ENCODE results near the gene PFKFB4.

The PFKFB4 gene

DNA sequence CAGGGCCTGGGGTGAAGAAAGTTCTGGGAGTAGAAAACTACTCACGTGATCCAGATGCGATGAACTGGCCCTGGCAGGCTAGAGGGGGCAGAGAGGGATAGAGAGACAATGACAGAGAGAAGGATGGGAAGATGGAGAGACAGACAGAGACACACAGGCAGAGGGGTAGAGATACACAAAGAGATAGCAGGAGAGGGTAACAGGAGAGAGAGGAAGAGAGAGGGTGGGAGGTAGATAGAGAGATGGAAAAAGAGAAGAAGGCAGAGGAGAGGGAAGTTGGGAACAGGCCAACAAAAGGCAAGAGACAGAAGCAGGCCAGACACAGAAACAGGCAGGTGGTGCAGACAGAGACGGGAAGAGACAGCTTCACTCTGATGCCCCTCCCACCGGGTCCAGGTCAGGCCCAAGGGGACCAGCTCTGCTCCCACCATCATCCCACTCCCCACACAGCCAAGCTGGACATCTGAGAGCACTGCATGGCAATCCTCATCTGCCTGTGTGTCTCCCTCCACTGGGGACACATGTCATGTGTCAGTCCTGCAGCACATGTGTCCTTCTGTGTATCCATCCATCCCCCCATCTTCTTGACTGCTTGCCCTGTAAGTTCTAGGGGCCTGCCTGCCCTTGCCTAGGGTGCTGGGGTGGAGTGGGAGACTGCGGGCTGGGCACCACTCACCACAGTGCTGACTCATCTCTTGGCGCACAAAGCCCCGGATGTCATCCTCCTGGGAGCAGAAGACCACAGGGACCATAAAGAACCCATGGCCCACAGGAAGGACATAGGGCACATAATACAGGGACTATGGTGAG lies 9.2 kb upstream of the PFKFB4 start:
- no peak overlapping the region for H3K9ac ChIP-seq (ENCODE audit: insufficient read length)
- H3K27ac ChIP-seq, result no peak overlapping the region
- H3K9me3 ChIP-seq (ENCODE audit: low read depth, low read length), result no peaks in the 10 kb centered on the region
- H3K36me3 ChIP-seq (ENCODE audit: insufficient read depth, low read length), result no peaks in the 10 kb centered on the region
- no peak for DNase-seq (ENCODE audit: low read depth, low spot score)
- TF ChIP-seq EZH2 (IDR thresholded peaks at IDR 0.05), result no peak
- no peak for TF ChIP-seq FOXP2 (optimal IDR thresholded peaks at IDR 0.05; ENCODE audit: control extremely low read depth, extremely low read length, insufficient read depth)
- no peak for TF ChIP-seq POLR2AphosphoS5 (IDR thresholded peaks at IDR 0.05; ENCODE audit: borderline replicate concordance, low read depth, low read length)
- H3K4me3 ChIP-seq, result no peak overlapping the region

- Histone ChIP-seq H3K9ac (ENCODE audit: insufficient read length) (no peak overlapping the region), H3K9me3 (ENCODE audit: low read depth, low read length) (no peaks in the 10 kb centered on the region), H3K4me3 (no peak overlapping the region), H3K27ac (no peak overlapping the region), H3K36me3 (ENCODE audit: insufficient read depth, low read length) (no peaks in the 10 kb centered on the region)
- no peak for DNase-seq (ENCODE audit: low read depth, low spot score)
- no peak for TF ChIP-seq POLR2AphosphoS5 (IDR thresholded peaks at IDR 0.05; ENCODE audit: borderline replicate concordance, low read depth, low read length)
- TF ChIP-seq EZH2 (IDR thresholded peaks at IDR 0.05), result no peak
- no peak for TF ChIP-seq FOXP2 (optimal IDR thresholded peaks at IDR 0.05; ENCODE audit: control extremely low read depth, extremely low read length, insufficient read depth)
These were observed 8.6 kb upstream of the PFKFB4 start for GRCh38 chr3:48565186-48565585.

GRCh38 chr3:48564667-48565066 lies 8.1 kb upstream of the PFKFB4 start:
- no peak for TF ChIP-seq FOXP2 (optimal IDR thresholded peaks at IDR 0.05; ENCODE audit: control extremely low read depth, extremely low read length, insufficient read depth)
- TF ChIP-seq POLR2AphosphoS5 (IDR thresholded peaks at IDR 0.05; ENCODE audit: borderline replicate concordance, low read depth, low read length), result no peak
- TF ChIP-seq EZH2 (IDR thresholded peaks at IDR 0.05), result no peak
- Histone ChIP-seq H3K4me3 (no peak overlapping the region), H3K36me3 (ENCODE audit: insufficient read depth, low read length) (no peaks in the 10 kb centered on the region), H3K9ac (ENCODE audit: insufficient read length) (no peak overlapping the region), H3K27ac (no peak overlapping the region), H3K9me3 (ENCODE audit: low read depth, low read length) (no peaks in the 10 kb centered on the region)
- DNase-seq (ENCODE audit: low read depth, low spot score), result no peak

- TF ChIP-seq EZH2 (IDR thresholded peaks at IDR 0.05) (no peak), POLR2AphosphoS5 (IDR thresholded peaks at IDR 0.05; ENCODE audit: borderline replicate concordance, low read depth, low read length) (no peak), FOXP2 (optimal IDR thresholded peaks at IDR 0.05; ENCODE audit: control extremely low read depth, extremely low read length, insufficient read depth) (no peak)
- DNase-seq (ENCODE audit: low read depth, low spot score), result no peak
- Histone ChIP-seq H3K9ac (ENCODE audit: insufficient read length) (no peak overlapping the region), H3K4me3 (no peak overlapping the region), H3K36me3 (ENCODE audit: insufficient read depth, low read length) (no peaks in the 10 kb centered on the region), H3K9me3 (ENCODE audit: low read depth, low read length) (no peaks in the 10 kb centered on the region), H3K27ac (no peak overlapping the region)
These were observed 7.4 kb upstream of the PFKFB4 start for GRCh38 chr3:48564022-48564421.

DNA sequence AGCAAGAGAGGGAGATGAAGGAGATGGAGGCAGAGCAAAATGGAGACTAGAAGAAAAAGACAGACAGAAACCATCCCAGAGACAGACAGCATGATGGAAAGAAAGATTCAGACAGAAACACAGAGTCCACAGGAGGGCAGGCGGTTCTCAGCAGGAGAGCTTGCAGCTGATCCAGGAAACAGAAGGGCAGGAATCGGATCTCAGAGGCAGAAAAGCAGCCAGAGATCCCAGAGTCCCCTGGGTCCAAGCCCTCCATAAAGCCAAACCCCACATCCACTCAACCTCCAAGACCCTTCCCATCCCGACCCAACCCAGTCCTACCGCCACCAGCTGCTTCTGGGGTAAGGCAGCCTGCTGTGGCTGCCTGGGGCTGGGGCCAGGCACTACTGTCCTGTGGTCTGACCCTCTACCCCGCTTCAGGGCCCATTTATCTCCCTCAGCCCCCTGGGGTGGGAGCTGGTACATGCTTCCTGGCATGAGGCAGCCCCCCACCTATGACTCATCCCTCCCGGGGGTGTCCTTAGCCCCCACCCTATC lies 6.8 kb upstream of the PFKFB4 start, which contains the start of gene UCN2:
Gene UCN2 (minus strand): TSS at position 400 of the 537 bp plus-strand sequence. CDS start 657 bp downstream, outside the sequence.
- Histone ChIP-seq H3K27ac (no peak within 1 kb of the TSS), H3K4me3 (no peak within 1 kb of the TSS), H3K9ac (ENCODE audit: insufficient read length) (no peak within 1 kb of the TSS), H3K9me3 (ENCODE audit: low read depth, low read length) (no peaks in the 10 kb centered on the region), H3K36me3 (ENCODE audit: insufficient read depth, low read length) (no peaks in the 10 kb centered on the region)
- DNase-seq (ENCODE audit: low read depth, low spot score), result no peak
- TF ChIP-seq FOXP2 (optimal IDR thresholded peaks at IDR 0.05; ENCODE audit: control extremely low read depth, extremely low read length, insufficient read depth) (no peak), EZH2 (IDR thresholded peaks at IDR 0.05) (no peak), POLR2AphosphoS5 (IDR thresholded peaks at IDR 0.05; ENCODE audit: borderline replicate concordance, low read depth, low read length) (no peak)

GRCh38 chr3:48562367-48563095 lies 5.9 kb upstream of the PFKFB4 start:
- Histone ChIP-seq H3K36me3 (ENCODE audit: insufficient read depth, low read length) (no peaks in the 10 kb centered on the region), H3K27ac (no peak overlapping the region), H3K4me3 (no peak overlapping the region), H3K9ac (ENCODE audit: insufficient read length) (no peak overlapping the region), H3K9me3 (ENCODE audit: low read depth, low read length) (no peaks in the 10 kb centered on the region)
- TF ChIP-seq POLR2AphosphoS5 (IDR thresholded peaks at IDR 0.05; ENCODE audit: borderline replicate concordance, low read depth, low read length) (no peak), EZH2 (IDR thresholded peaks at IDR 0.05) (no peak), FOXP2 (optimal IDR thresholded peaks at IDR 0.05; ENCODE audit: control extremely low read depth, extremely low read length, insufficient read depth) (no peak)
- DNase-seq (ENCODE audit: low read depth, low spot score), result no peak

DNA sequence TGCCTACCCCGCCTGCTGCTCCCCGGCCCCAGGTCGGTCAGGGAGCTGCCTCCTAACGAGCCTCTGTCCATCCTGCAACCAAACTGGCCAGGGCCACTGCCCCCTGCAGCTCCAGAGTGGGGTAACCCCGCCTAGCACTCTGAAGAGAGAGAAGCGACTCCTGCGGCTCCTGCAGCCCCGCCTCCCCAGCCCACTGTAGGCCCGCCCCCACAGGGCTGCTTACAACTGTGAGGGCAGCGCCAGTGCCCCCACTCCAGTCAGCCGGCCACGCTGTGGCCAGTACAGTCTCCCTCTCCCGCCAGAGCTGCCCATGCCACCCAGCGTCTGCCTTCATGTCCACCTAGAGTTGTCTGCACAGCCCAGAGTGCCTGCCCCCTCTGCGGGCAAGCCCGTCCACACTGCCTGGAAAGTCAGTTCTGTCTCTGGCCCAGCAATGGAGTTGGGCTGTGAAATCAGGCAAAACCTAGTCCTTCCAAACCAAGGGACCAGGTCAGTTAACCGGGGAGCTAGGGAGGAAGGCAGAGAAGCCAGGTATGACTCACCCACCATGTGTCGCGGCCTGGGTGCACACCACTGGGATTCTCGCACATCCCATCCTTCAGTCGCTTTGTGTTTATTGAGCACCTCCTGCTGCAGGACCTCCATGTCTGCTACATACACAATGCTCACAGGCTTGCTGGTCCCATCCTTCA lies 4.6 kb upstream of the PFKFB4 start:
- Histone ChIP-seq H3K9ac (ENCODE audit: insufficient read length) (no peak overlapping the region), H3K4me3 (no peak overlapping the region), H3K36me3 (ENCODE audit: insufficient read depth, low read length) (no peaks in the 10 kb centered on the region), H3K9me3 (ENCODE audit: low read depth, low read length) (no peaks in the 10 kb centered on the region), H3K27ac (no peak overlapping the region)
- TF ChIP-seq FOXP2 (optimal IDR thresholded peaks at IDR 0.05; ENCODE audit: control extremely low read depth, extremely low read length, insufficient read depth), result no peak
- TF ChIP-seq POLR2AphosphoS5 (IDR thresholded peaks at IDR 0.05; ENCODE audit: borderline replicate concordance, low read depth, low read length), result no peak
- no peak for TF ChIP-seq EZH2 (IDR thresholded peaks at IDR 0.05)
- DNase-seq (ENCODE audit: low read depth, low spot score), result no peak

- Histone ChIP-seq H3K27ac (no peak overlapping the region), H3K9ac (ENCODE audit: insufficient read length) (no peak overlapping the region), H3K4me3 (no peak overlapping the region), H3K9me3 (ENCODE audit: low read depth, low read length) (no peaks in the 10 kb centered on the region), H3K36me3 (ENCODE audit: insufficient read depth, low read length) (no peaks in the 10 kb centered on the region)
- TF ChIP-seq POLR2AphosphoS5 (IDR thresholded peaks at IDR 0.05; ENCODE audit: borderline replicate concordance, low read depth, low read length), result no peak
- no peak for TF ChIP-seq EZH2 (IDR thresholded peaks at IDR 0.05)
- TF ChIP-seq FOXP2 (optimal IDR thresholded peaks at IDR 0.05; ENCODE audit: control extremely low read depth, extremely low read length, insufficient read depth), result no peak
- DNase-seq (ENCODE audit: low read depth, low spot score), result no peak
These were observed 4.0 kb upstream of the PFKFB4 start for GRCh38 chr3:48560648-48561018.

All from SK-N-MC (cell line).